ENCODE measurements around the gene PPARD. TPM values are rescaled to one million over a fixed set of nuclear protein-coding genes. Genes with fewer than 3 reads are reported as not detected.

PPARD gene
- total and polyA plus RNA-seq, 10 donors, result 9.4 to 37.4 (median 30.2) TPM

GRCh38 chr6:35473075-35473849, 130.9 kb downstream of the PPARD start:
- H3K27ac ChIP-seq, result no peak overlapping the region
- 74 to 89% (median 82%) methylated on average over 8 to 9 of the region's 9 CpGs for WGBS, 5 donors
- TF ChIP-seq, protein P1, sequence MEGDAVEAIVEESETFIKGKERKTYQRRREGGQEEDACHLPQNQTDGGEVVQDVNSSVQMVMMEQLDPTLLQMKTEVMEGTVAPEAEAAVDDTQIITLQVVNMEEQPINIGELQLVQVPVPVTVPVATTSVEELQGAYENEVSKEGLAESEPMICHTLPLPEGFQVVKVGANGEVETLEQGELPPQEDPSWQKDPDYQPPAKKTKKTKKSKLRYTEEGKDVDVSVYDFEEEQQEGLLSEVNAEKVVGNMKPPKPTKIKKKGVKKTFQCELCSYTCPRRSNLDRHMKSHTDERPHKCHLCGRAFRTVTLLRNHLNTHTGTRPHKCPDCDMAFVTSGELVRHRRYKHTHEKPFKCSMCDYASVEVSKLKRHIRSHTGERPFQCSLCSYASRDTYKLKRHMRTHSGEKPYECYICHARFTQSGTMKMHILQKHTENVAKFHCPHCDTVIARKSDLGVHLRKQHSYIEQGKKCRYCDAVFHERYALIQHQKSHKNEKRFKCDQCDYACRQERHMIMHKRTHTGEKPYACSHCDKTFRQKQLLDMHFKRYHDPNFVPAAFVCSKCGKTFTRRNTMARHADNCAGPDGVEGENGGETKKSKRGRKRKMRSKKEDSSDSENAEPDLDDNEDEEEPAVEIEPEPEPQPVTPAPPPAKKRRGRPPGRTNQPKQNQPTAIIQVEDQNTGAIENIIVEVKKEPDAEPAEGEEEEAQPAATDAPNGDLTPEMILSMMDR (IDR thresholded peaks at IDR 0.05 in 8 of 11, conservative IDR thresholded peaks at IDR 0.05 in 3 of 11), result no peak
- TF ChIP-seq POLR2A (IDR thresholded peaks at IDR 0.05) (no peak), POLR2AphosphoS5 (IDR thresholded peaks at IDR 0.05) (peak in 1 of 3 donors; percentile 42)
- H3K4me1 ChIP-seq, result peaks cover 19 to 53% (median 35%) of the 10 kb centered on the region in 6 donors
- H3K4me3 ChIP-seq, result no peak overlapping the region
- H3K9me3 ChIP-seq, result no peaks in the 10 kb centered on the region
- H3K27me3 ChIP-seq (replicated peaks in 1 of 7), result no peaks in the 10 kb centered on the region
- DNase-seq, result no peak
- peaks cover 0 to 68% (median 36%) of the 10 kb centered on the region in 6 donors for H3K36me3 ChIP-seq
- intact Hi-C loops (cut with DNase I; ENCODE audit: low total_unique reads), result no loop called here

- H3K9me3 ChIP-seq, result no peaks in the 10 kb centered on the region
- no peaks in the 10 kb centered on the region for H3K27me3 ChIP-seq (replicated peaks in 1 of 7)
- H3K4me1 ChIP-seq, result peaks cover 19 to 51% (median 35%) of the 10 kb centered on the region in 6 donors
- intact Hi-C loops (cut with DNase I; ENCODE audit: low total_unique reads), result no loop called here
- peaks cover 0 to 69% (median 36%) of the 10 kb centered on the region in 6 donors for H3K36me3 ChIP-seq
- H3K4me3 ChIP-seq, result no peak overlapping the region
- TF ChIP-seq POLR2A (IDR thresholded peaks at IDR 0.05) (no peak), POLR2AphosphoS5 (IDR thresholded peaks at IDR 0.05) (peak in 1 of 3 donors; percentile 3)
- TF ChIP-seq, protein P1 (IDR thresholded peaks at IDR 0.05 in 8 of 11, conservative IDR thresholded peaks at IDR 0.05 in 3 of 11), result no peak
- no peak overlapping the region for H3K27ac ChIP-seq
- DNase-seq, result no peak
Measured at GRCh38 chr6:35473850-35474130, 131.4 kb downstream of the PPARD start.

DNA sequence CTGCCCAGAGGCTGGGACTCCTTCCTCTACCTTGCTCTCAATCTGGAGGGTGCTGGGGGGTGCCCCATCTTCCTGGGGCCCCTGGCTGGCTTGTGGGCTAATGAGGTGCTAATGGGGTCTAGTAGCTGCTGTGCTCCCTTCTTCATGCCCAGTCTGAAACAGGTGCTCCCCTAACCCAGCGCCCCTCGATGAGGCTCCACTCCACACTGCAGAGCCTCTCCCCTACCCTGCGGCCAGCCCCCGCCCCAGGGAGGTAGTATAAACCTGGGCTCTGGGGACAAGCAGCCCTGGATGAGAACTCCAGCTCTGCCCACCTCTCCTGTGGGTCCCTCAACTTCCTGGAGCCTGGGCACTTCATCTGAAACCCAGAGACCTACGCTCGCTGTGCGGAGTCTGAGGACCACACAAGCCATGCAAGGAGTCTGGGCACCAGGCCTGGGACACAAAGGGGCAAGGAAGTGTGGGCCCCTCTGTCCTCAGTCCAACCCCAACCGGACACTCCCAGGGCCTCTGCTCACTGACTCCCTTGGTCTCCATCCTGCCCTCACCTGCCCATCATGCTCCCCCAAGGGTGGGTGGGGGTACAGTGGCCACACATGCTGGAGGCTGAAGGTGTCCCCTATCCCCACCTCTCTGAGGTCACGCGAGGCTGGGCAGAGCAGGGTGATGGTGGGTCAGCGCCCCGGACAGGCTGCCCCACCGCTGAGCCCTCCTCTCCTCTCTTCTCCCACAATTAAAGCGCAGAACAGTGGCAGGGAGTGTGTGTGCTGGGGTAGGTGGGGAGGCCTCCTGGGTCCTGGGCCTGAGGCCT, 132.0 kb downstream of the PPARD start:
- intact Hi-C loops (cut with DNase I; ENCODE audit: low total_unique reads), result no loop called here
- TF ChIP-seq POLR2A (IDR thresholded peaks at IDR 0.05), result no peak
- TF ChIP-seq POLR2AphosphoS5 (IDR thresholded peaks at IDR 0.05), result peak; percentile 38 to 71 (median 41)
- TF ChIP-seq, protein P1 (IDR thresholded peaks at IDR 0.05 in 8 of 11, conservative IDR thresholded peaks at IDR 0.05 in 3 of 11), result no peak
- Histone ChIP-seq H3K9me3 (no peaks in the 10 kb centered on the region), H3K4me3 (no peak overlapping the region), H3K36me3 (peaks cover 0 to 72% (median 36%) of the 10 kb centered on the region in 6 donors), H3K4me1 (peaks cover 18 to 45% (median 29%) of the 10 kb centered on the region in 6 donors), H3K27ac (no peak overlapping the region), H3K27me3 (replicated peaks in 1 of 7) (no peaks in the 10 kb centered on the region)
- DNase-seq, result no peak
- 87 to 95% (median 89%) methylated on average over 10 to 14 of the region's 14 CpGs for WGBS, 5 donors

Measured in spleen (tissue), 11 donors.